ENCODE data around the gene SSMEM1.
"Not testable (repeated sequence)": the region's sequence is repeated elsewhere in the genome, so short reads cannot be mapped to it uniquely, and the experiment has no call there.

Gene SSMEM1

GRCh38 chr7:130210181-130210935, 2.7 kb downstream of the SSMEM1 start:
- DNase-seq (ENCODE audit: low read depth, low spot score) = no peak

GRCh38 chr7:130213828-130214227, 6.2 kb downstream of the SSMEM1 start:
- no peak for DNase-seq (ENCODE audit: low read depth, low spot score)

GRCh38 chr7:130216025-130216424, 8.4 kb downstream of the SSMEM1 start:
- DNase-seq (ENCODE audit: low read depth, low spot score) = no peak

- no peak for DNase-seq (ENCODE audit: low read depth, low spot score)
Observed at GRCh38 chr7:130216750-130217149, 9.1 kb downstream of the SSMEM1 start.

- DNase-seq (ENCODE audit: low read depth, low spot score) = no peak
Observed at GRCh38 chr7:130218806-130219620, 11.4 kb downstream of the SSMEM1 start.

GRCh38 chr7:130219871-130220270, 12.2 kb downstream of the SSMEM1 start:
- DNase-seq (ENCODE audit: low read depth, low spot score) = no peak

- DNase-seq (ENCODE audit: low read depth, low spot score) = no peak
Observed at GRCh38 chr7:130221746-130222145, 14.1 kb downstream of the SSMEM1 start.

- DNase-seq (ENCODE audit: low read depth, low spot score) = no peak
Observed at GRCh38 chr7:130223646-130224045, 16.0 kb downstream of the SSMEM1 start.

- no peak for DNase-seq (ENCODE audit: low read depth, low spot score)
Observed at GRCh38 chr7:130224210-130224609, 16.6 kb downstream of the SSMEM1 start.

- DNase-seq (ENCODE audit: low read depth, low spot score) = not testable (repeated sequence)
Observed at GRCh38 chr7:130224923-130225322, 17.3 kb downstream of the SSMEM1 start.

- DNase-seq (ENCODE audit: low read depth, low spot score) = no peak
Observed at GRCh38 chr7:130226333-130226732, 18.7 kb downstream of the SSMEM1 start.

- DNase-seq (ENCODE audit: low read depth, low spot score) = no peak
Observed at GRCh38 chr7:130227883-130228575, 20.4 kb downstream of the SSMEM1 start.

GRCh38 chr7:130228840-130229502, 21.3 kb downstream of the SSMEM1 start:
- DNase-seq (ENCODE audit: low read depth, low spot score) = no peak

GRCh38 chr7:130229981-130230380, 22.3 kb downstream of the SSMEM1 start:
- DNase-seq (ENCODE audit: low read depth, low spot score) = not testable (repeated sequence)

GRCh38 chr7:130231792-130232191, 24.1 kb downstream of the SSMEM1 start:
- no peak for DNase-seq (ENCODE audit: low read depth, low spot score)

GRCh38 chr7:130232209-130232608, 24.5 kb downstream of the SSMEM1 start:
- no peak for DNase-seq (ENCODE audit: low read depth, low spot score)

GRCh38 chr7:130234078-130234477, 26.4 kb downstream of the SSMEM1 start:
- no peak for DNase-seq (ENCODE audit: low read depth, low spot score)

- not testable (repeated sequence) for DNase-seq (ENCODE audit: low read depth, low spot score)
Observed at GRCh38 chr7:130236361-130236760, 28.7 kb downstream of the SSMEM1 start.

- no peak for DNase-seq (ENCODE audit: low read depth, low spot score)
Observed at GRCh38 chr7:130240240-130240639, 32.6 kb downstream of the SSMEM1 start.

GRCh38 chr7:130242198-130243014, 34.7 kb downstream of the SSMEM1 start:
- peak; percentile 23 for DNase-seq (ENCODE audit: low read depth, low spot score)

GRCh38 chr7:130243486-130243885, 35.8 kb downstream of the SSMEM1 start:
- DNase-seq (ENCODE audit: low read depth, low spot score) = not testable (repeated sequence)

Measured in smooth muscle cell of the brain vasculature (primary cell).